Stimulated activated CD8-positive, alpha-beta memory T cell treated with anti-CD3 and anti-CD28 coated beads, Interleukin-12 subunit alpha, Interleukin-12 subunit beta, amount 100 ng/mL, for 24 hours (primary cell): ENCODE results near the gene CSGALNACT2.
"Not testable (repeated sequence)": the region's sequence is repeated elsewhere in the genome, so short reads cannot be mapped to it uniquely, and the experiment has no call there.

Experiments
- DNase-seq: peaks from one replicate; pipeline ENCODE4 v3.0.0-alpha.2; 2020; ENCODE audit errors: extremely low read depth

CSGALNACT2 gene

GRCh38 chr10:43145311-43145710 is 7.1 kb downstream of the CSGALNACT2 start:
- DNase-seq, result no peak

GRCh38 chr10:43145936-43146335 is 7.7 kb downstream of the CSGALNACT2 start:
- DNase-seq, result not testable (repeated sequence)

- DNase-seq, result no peak
Observed at GRCh38 chr10:43151371-43151770, 13.1 kb downstream of the CSGALNACT2 start.

GRCh38 chr10:43153901-43154300 is 15.7 kb downstream of the CSGALNACT2 start:
- no peak for DNase-seq

- no peak for DNase-seq
Observed at GRCh38 chr10:43155221-43155620, 17.0 kb downstream of the CSGALNACT2 start.

- no peak for DNase-seq
Observed at GRCh38 chr10:43155741-43156140, 17.5 kb downstream of the CSGALNACT2 start.

GRCh38 chr10:43156590-43157341 is 18.5 kb downstream of the CSGALNACT2 start:
- no peak for DNase-seq

GRCh38 chr10:43158636-43159035 is 20.4 kb downstream of the CSGALNACT2 start:
- DNase-seq, result no peak

GRCh38 chr10:43160046-43160920 is 22.0 kb downstream of the CSGALNACT2 start:
- no peak for DNase-seq

- no peak for DNase-seq
Observed at GRCh38 chr10:43160921-43161255, 22.6 kb downstream of the CSGALNACT2 start.

- DNase-seq, result no peak
Observed at GRCh38 chr10:43162604-43163003, 24.4 kb downstream of the CSGALNACT2 start.

GRCh38 chr10:43166207-43166879 is 28.1 kb downstream of the CSGALNACT2 start:
- DNase-seq, result no peak

GRCh38 chr10:43166880-43167497 is 28.7 kb downstream of the CSGALNACT2 start:
- DNase-seq, result no peak

GRCh38 chr10:43167498-43167889 is 29.2 kb downstream of the CSGALNACT2 start:
- DNase-seq, result no peak

GRCh38 chr10:43170491-43170890 is 32.2 kb downstream of the CSGALNACT2 start:
- DNase-seq, result no peak

GRCh38 chr10:43172645-43173044 is 34.4 kb downstream of the CSGALNACT2 start:
- no peak for DNase-seq

GRCh38 chr10:43173120-43173519 is 34.9 kb downstream of the CSGALNACT2 start:
- no peak for DNase-seq

GRCh38 chr10:43174969-43175368 is 36.7 kb downstream of the CSGALNACT2 start:
- DNase-seq, result no peak

GRCh38 chr10:43176271-43176670 is 38.0 kb downstream of the CSGALNACT2 start:
- no peak for DNase-seq

- DNase-seq, result no peak
Observed at GRCh38 chr10:43177595-43177994, 39.4 kb downstream of the CSGALNACT2 start.

- DNase-seq, result no peak
Observed at GRCh38 chr10:43181146-43181545, 42.9 kb downstream of the CSGALNACT2 start.

- DNase-seq, result not testable (repeated sequence)
Observed at GRCh38 chr10:43183764-43184163, 45.5 kb downstream of the CSGALNACT2 start.
